HepG2 (cell line): ENCODE data around the gene GPR156. TPM values are rescaled to one million over a fixed set of nuclear protein-coding genes. Genes with fewer than 3 reads are reported as not detected.

Experiments
- ATAC-seq: fragments of 200-7000 bp; cut with Tn5 transposase; 3 replicates; pipeline ENCODE4 v1.9.1; 2020; ENCODE audit warnings: mild to moderate bottlenecking, moderate library complexity
- BruUV-seq: library from RNA; stranded (reverse); fragments of 400-500 nt; replicated peaks from 2 replicates; lab custom pipeline; 2021; lab: Mats Ljungman, UMichigan
- CTCF ChIA-PET: fragments of 300-600 bp; formaldehyde crosslinking; extraction: SDS; loops from one replicate; lab custom pipeline; 2021; ENCODE audit warnings: low total read pairs, inconsistent platforms, low intra/inter-chr PET ratio; lab: Yijun Ruan, JAX
- POLR2A ChIA-PET: fragments of 350-600 bp; sonication (Branson Sonifier 250); formaldehyde crosslinking; loops from one replicate; lab custom pipeline; 2020; ENCODE audit warnings: antibody characterized with exemption, inconsistent platforms; lab: Yijun Ruan, JAX
- DNase-seq: peaks from one replicate; pipeline ENCODE4 v3.0.0-alpha.2; 2015; ENCODE audit warnings: low spot score
- FAIRE-seq: peaks from 3 replicates; lab custom pipeline; 2011; peaks lifted over from hg19 to GRCh38; lab: Jason Lieb, UNC
- H2AFZ ChIP-seq: one replicate; pipeline ENCODE4 v1.6.1; 2011; ENCODE audit warnings: low read length, inconsistent platforms
- H3K27ac ChIP-seq: fragments of 300-600 bp; 3 replicates; pipeline ENCODE4 v1.8.0; 2011; ENCODE audit warnings: mixed run types, mild to moderate bottlenecking, mixed read lengths, low read length, inconsistent platforms; ENCODE audit not compliant: insufficient read depth; ENCODE audit errors: extremely low read length
- H3K27me3 ChIP-seq, 2 experiments: fragments of 200-600 bp in 1 of 2; 2 replicates in 1 of 2; 3 replicates in 1 of 2; pipeline versions ENCODE4 v1.6.0 to v1.8.0; 2011; ENCODE audit warnings: low read length in 2 of 2, mild to moderate bottlenecking in 2 of 2, moderate library complexity in 2 of 2, inconsistent platforms in 1 of 2; ENCODE audit not compliant: insufficient read depth in 2 of 2, control insufficient read depth in 1 of 2
- H3K36me3 ChIP-seq, 2 experiments: fragments of 200-600 bp in 1 of 2; replicated peaks in 1 of 2; 2 replicates in 1 of 2; 3 replicates in 1 of 2; pipeline versions ENCODE4 v1.5.1 to v1.8.0; 2011; ENCODE audit warnings: low read length in 2 of 2, inconsistent platforms in 1 of 2; ENCODE audit not compliant: insufficient read depth in 2 of 2, control insufficient read depth in 1 of 2
- H3K4me1 ChIP-seq: 2 replicates; pipeline ENCODE4 v1.5.1; 2012; ENCODE audit warnings: low read length, inconsistent platforms; ENCODE audit not compliant: insufficient read depth
- H3K4me2 ChIP-seq: 2 replicates; pipeline ENCODE4 v1.6.0; 2011; ENCODE audit warnings: low read depth, low read length, inconsistent platforms
- H3K4me3 ChIP-seq, 3 experiments: fragments of 200-600 bp in 1 of 3; sonication (generic), shearing (Covaris generic) in 1 of 3; replicated peaks in 1 of 3; 2 replicates each; pipeline ENCODE4 v1.5.1; 2011 to 2016; ENCODE audit warnings: low read length in 3 of 3, inconsistent platforms in 2 of 3, low read depth in 2 of 3, mild to moderate bottlenecking in 2 of 3, control low read depth in 1 of 3, mixed read lengths in 1 of 3; ENCODE audit not compliant: insufficient read depth in 1 of 3
- H3K79me2 ChIP-seq: one replicate; pipeline ENCODE4 v1.6.1; 2011; ENCODE audit warnings: low read length, inconsistent platforms; ENCODE audit not compliant: insufficient read depth
- H3K9ac ChIP-seq: 2 replicates; pipeline ENCODE4 v1.6.0; 2011; ENCODE audit warnings: mild to moderate bottlenecking, low read depth, low read length, inconsistent platforms; ENCODE audit not compliant: insufficient read depth
- H3K9me3 ChIP-seq: 2 replicates; pipeline ENCODE4 v1.5.1; 2012; ENCODE audit warnings: mild to moderate bottlenecking, low read length
- H4K20me1 ChIP-seq: 2 replicates; pipeline ENCODE4 v1.6.0; 2011; ENCODE audit warnings: inconsistent platforms, mild to moderate bottlenecking, low read length, moderate library complexity; ENCODE audit not compliant: insufficient read depth
- ARHGAP35 ChIP-seq: sonication (generic); formaldehyde crosslinking; IDR thresholded peaks from 2 replicates; pipeline ENCODE4 v1.9.0; 2022; ENCODE audit warnings: mild to moderate bottlenecking, inconsistent platforms, moderate library complexity, missing genetic modification reagents, borderline replicate concordance
- ATRX ChIP-seq: sonication (generic); formaldehyde crosslinking; IDR thresholded peaks from 2 replicates; pipeline ENCODE4 v1.4.0; 2020; ENCODE audit warnings: missing genetic modification reagents, borderline replicate concordance
- GPN1 ChIP-seq: sonication (generic); formaldehyde crosslinking; IDR thresholded peaks from 2 replicates; pipeline ENCODE4 v1.5.1; 2020; ENCODE audit warnings: missing genetic modification reagents, borderline replicate concordance
- HMGXB4 ChIP-seq, 2 experiments: sonication (generic) in 1 of 2; formaldehyde crosslinking in 1 of 2; IDR thresholded peaks; 2 replicates each; pipeline versions ENCODE4 v1.4.0 to v1.6.1; 2018 to 2020; ENCODE audit warnings: missing genetic modification reagents in 2 of 2, borderline replicate concordance in 1 of 2, low read depth in 1 of 2, mild to moderate bottlenecking in 1 of 2, missing biosample characterization in 1 of 2
- NR2C2 ChIP-seq: sonication (generic); formaldehyde crosslinking; IDR thresholded peaks from 2 replicates; pipeline ENCODE4 v1.4.0; 2020; ENCODE audit warnings: missing genetic modification reagents, mild to moderate bottlenecking, moderate library complexity, borderline replicate concordance
- RBM39 ChIP-seq: fragments of 200-400 bp; formaldehyde crosslinking; IDR thresholded peaks from one replicate; pipeline ENCODE4 v1.6.1; 2018; ENCODE audit warnings: antibody characterized with exemption, mild to moderate bottlenecking, low read depth, low read length; ENCODE audit not compliant: poor library complexity, severe bottlenecking
- RERE ChIP-seq: IDR thresholded peaks from 2 replicates; pipeline ENCODE4 v1.6.1; 2016; ENCODE audit warnings: low read depth, missing genetic modification reagents, missing compliant biosample characterization
- TBP ChIP-seq: sonication (generic); formaldehyde crosslinking; IDR thresholded peaks from 2 replicates; pipeline ENCODE4 v1.5.0; 2020; ENCODE audit warnings: missing genetic modification reagents
- THAP11 ChIP-seq: IDR thresholded peaks from 2 replicates; pipeline ENCODE4 v1.6.1; 2016; ENCODE audit warnings: missing biosample characterization, missing genetic modification reagents
- THAP7 ChIP-seq: sonication (generic); formaldehyde crosslinking; IDR thresholded peaks from 2 replicates; pipeline ENCODE4 v1.8.1; 2023; ENCODE audit warnings: mild to moderate bottlenecking, missing genetic modification reagents
- ZNF20 ChIP-seq: sonication (generic); formaldehyde crosslinking; IDR thresholded peaks from 2 replicates; pipeline ENCODE4 v1.4.0; 2020; ENCODE audit warnings: mild to moderate bottlenecking, moderate library complexity, missing genetic modification reagents
- ZNF367 ChIP-seq: sonication (generic); formaldehyde crosslinking; IDR thresholded peaks from 2 replicates; pipeline ENCODE4 v1.4.0; 2020; ENCODE audit warnings: missing genetic modification reagents, borderline replicate concordance
- ZNF570 ChIP-seq: sonication (generic); formaldehyde crosslinking; IDR thresholded peaks from 2 replicates; pipeline ENCODE4 v1.4.0; 2020; ENCODE audit warnings: mild to moderate bottlenecking, missing genetic modification reagents, borderline replicate concordance
- ZSCAN9 ChIP-seq: IDR thresholded peaks from 2 replicates; pipeline ENCODE4 v1.6.1; 2016; ENCODE audit warnings: borderline replicate concordance
- WGBS: methylation state at CpG from one replicate; pipeline ENCODE4 v1.1.6; 2017; ENCODE audit warnings: low lambda C conversion rate; 5-methylcytosine and 5-hydroxymethylcytosine counted together
- in situ Hi-C: cut with HindIII; loops from 2 replicates; pipeline ENCODE4 v1.10.0; 2017; ENCODE audit warnings: low pct_unique_long_range_greater_than_20kb; ENCODE audit not compliant: extremely low pct_ligation_motif_present
- intact Hi-C: fragments of 100-400 bp; cut with micrococcal nuclease; formaldehyde crosslinking; loops from one replicate; pipeline ENCODE4 v1.10.0; 2022; ENCODE audit not compliant: unreplicated experiment
- polyA plus RNA-seq, 8 experiments: library from polyadenylated mRNA; depleted of rRNA in 3 of 8; stranded (reverse) in 7 of 8; unstranded in 1 of 8; fragments of >200 nt; fragmentation: Illumina TruSeq in 4 of 8; extraction: Trizol in 4 of 8; gene quantifications; 2 replicates each; pipeline versions ENCODE4 v1.2.1 to v1.2.3, GENCODE V29; 2011 to 2016; ENCODE audit warnings: low read depth in 4 of 8, missing spikeins in 1 of 8, mixed read lengths in 1 of 8; ENCODE audit not compliant: insufficient read depth in 1 of 8
- total RNA-seq, 5 experiments: library from RNA; depleted of rRNA; stranded (reverse); fragments of >200 nt; fragmentation: Illumina TruSeq; extraction: Trizol; gene quantifications; 2 replicates each; pipeline ENCODE4 v1.2.3, GENCODE V29; 2016; ENCODE audit warnings: low read depth in 1 of 5

GPR156 gene
- total and polyA plus RNA-seq, 2 of the 13 experiments (the other 11 are each of a cell fraction or from before 2014, with no cell fraction given), result not detected

- Histone ChIP-seq H3K27me3 (no peaks in the 10 kb centered on the region; a peak in 1 of 5 replicates), H3K9me3 (no peaks in the 10 kb centered on the region), H3K4me1 (no peaks in the 10 kb centered on the region), H4K20me1 (no peaks in the 10 kb centered on the region), H3K4me3 (no peak overlapping the region), H3K79me2 (no peaks in the 10 kb centered on the region), H3K36me3 (no peaks in the 10 kb centered on the region), H3K9ac (no peak overlapping the region), H3K27ac (no peak overlapping the region)
- no TSS peak for BruUV-seq
- DNase-seq (no peak), ATAC-seq (no peak)
- in situ Hi-C loops, result no loop called here
- 77% methylated on average over 4 of the region's 4 CpGs for WGBS
- TF ChIP-seq ZNF20 (CRISPR knock-in tag) (no peak), RBM39 (no peak), ZNF367 (CRISPR knock-in tag) (no peak), THAP11 (CRISPR knock-in tag) (no peak), ZNF570 (no peak), ARHGAP35 (CRISPR knock-in tag) (no peak), TBP (no peak), GPN1 (CRISPR knock-in tag) (no peak), NR2C2 (CRISPR knock-in tag) (no peak), THAP7 (no peak), HMGXB4 (CRISPR knock-in tag; IDR thresholded peaks at IDR 0.05; ENCODE audit: borderline replicate concordance in 1 of 2, low read depth in 1 of 2) (no peak), ATRX (CRISPR knock-in tag) (no peak), ZSCAN9 (no peak), RERE (CRISPR knock-in tag) (no peak)
- TF ChIP-seq, all 625 proteins: peak for 0
- Histone ChIP-seq H2AFZ (no peak overlapping the region), H3K4me2 (no peak overlapping the region)
- ChIA-PET POLR2A (no interaction called here), CTCF (no interaction called here)
- FAIRE-seq, result no peak
- intact Hi-C loops, result no loop called here
Observed at GRCh38 chr3:120304616-120305015, 19.6 kb upstream of the GPR156 start.
